ENCODE data around the gene DDX1.

Gene DDX1

GRCh38 chr2:15665067-15665942 is 73.6 kb downstream of the DDX1 start:
- DNase-seq, result no peak

- no peak for DNase-seq
Measured at GRCh38 chr2:15665943-15666460, 74.3 kb downstream of the DDX1 start.

GRCh38 chr2:15666861-15667808 is 75.5 kb downstream of the DDX1 start:
- DNase-seq, result no peak

GRCh38 chr2:15667809-15668556 is 76.3 kb downstream of the DDX1 start:
- no peak for DNase-seq

GRCh38 chr2:15668611-15669305 is 77.1 kb downstream of the DDX1 start:
- no peak for DNase-seq

GRCh38 chr2:15669375-15669910 is 77.8 kb downstream of the DDX1 start:
- DNase-seq, result no peak

- no peak for DNase-seq
Measured at GRCh38 chr2:15670469-15670868, 78.8 kb downstream of the DDX1 start.

- DNase-seq, result no peak
Measured at GRCh38 chr2:15670981-15671380, 79.3 kb downstream of the DDX1 start.

GRCh38 chr2:15671409-15671808 is 79.7 kb downstream of the DDX1 start:
- no peak for DNase-seq

GRCh38 chr2:15671842-15672815 is 80.5 kb downstream of the DDX1 start:
- no peak for DNase-seq

GRCh38 chr2:15672961-15673918 is 81.6 kb downstream of the DDX1 start:
- no peak for DNase-seq

GRCh38 chr2:15673919-15674636 is 82.4 kb downstream of the DDX1 start:
- no peak for DNase-seq

- no peak for DNase-seq
Measured at GRCh38 chr2:15674637-15675455, 83.2 kb downstream of the DDX1 start.

GRCh38 chr2:15675456-15676195 is 84.0 kb downstream of the DDX1 start:
- no peak for DNase-seq

- DNase-seq, result no peak
Measured at GRCh38 chr2:15677141-15677843, 85.6 kb downstream of the DDX1 start.

GRCh38 chr2:15678346-15678745 is 86.7 kb downstream of the DDX1 start:
- no peak for DNase-seq

Data from stimulated activated CD4-positive, alpha-beta T cell treated with anti-CD3 and anti-CD28 coated beads, Interleukin-4, amount 100 ng/mL, for 4 hours (primary cell).